Panc1 (cell line): Measurements from ENCODE around the gene CLEC16A. TPM values are rescaled to one million over a fixed set of nuclear protein-coding genes. Genes with fewer than 3 reads are reported as not detected.

Experiments used
- ATAC-seq: fragments of 200-7000 bp; cut with Tn5 transposase; 2 replicates; pipeline ENCODE4 v1.9.1; 2020; ENCODE audit warnings: mild to moderate bottlenecking, moderate library complexity
- BruUV-seq: library from RNA; stranded (reverse); fragments of 400-500 nt; replicated peaks from 2 replicates; lab custom pipeline; 2021; lab: Mats Ljungman, UMichigan
- CTCF ChIA-PET: fragments of 300-600 bp; sonication (Branson Sonifier 250); formaldehyde crosslinking; loops from one replicate; lab custom pipeline; 2022; ENCODE audit warnings: antibody characterized with exemption; lab: Charles Lee
- POLR2A ChIA-PET: fragments of 300-600 bp; sonication (Branson Sonifier 250); formaldehyde crosslinking; loops from one replicate; lab custom pipeline; 2022; ENCODE audit warnings: antibody characterized with exemption; lab: Charles Lee
- DNase-seq: peaks from one replicate; pipeline ENCODE4 v3.0.0-alpha.2; 2010; ENCODE audit warnings: low read depth, low spot score
- H3K27ac ChIP-seq: 2 replicates; pipeline ENCODE4 v1.5.1; 2011; ENCODE audit warnings: mild to moderate bottlenecking, low read length, inconsistent platforms
- H3K27me3 ChIP-seq: fragments of 200-500 bp; sonication (Bioruptor generic); 2 replicates; pipeline ENCODE4 v1.6.0; 2014; ENCODE audit warnings: low read length, inconsistent platforms; ENCODE audit not compliant: control insufficient read depth, insufficient read depth
- H3K36me3 ChIP-seq: fragments of 200-500 bp; sonication (Bioruptor generic); 2 replicates; pipeline ENCODE4 v1.5.1; 2014; ENCODE audit warnings: inconsistent platforms, mild to moderate bottlenecking, low read length, moderate library complexity; ENCODE audit not compliant: control insufficient read depth, insufficient read depth
- H3K4me1 ChIP-seq: 2 replicates; pipeline ENCODE4 v1.5.1; 2011; ENCODE audit warnings: inconsistent platforms, mild to moderate bottlenecking, low read length, moderate library complexity; ENCODE audit not compliant: control insufficient read depth, insufficient read depth
- H3K4me3 ChIP-seq, 2 experiments: 2 replicates each; pipeline ENCODE4 v1.5.1; 2011 to 2012; ENCODE audit warnings: low read depth in 2 of 2, low read length in 2 of 2, mild to moderate bottlenecking in 2 of 2, inconsistent platforms in 1 of 2, moderate library complexity in 1 of 2
- H3K9me3 ChIP-seq: fragments of 200-500 bp; sonication (Bioruptor generic); 2 replicates; pipeline ENCODE4 v1.5.1; 2014; ENCODE audit warnings: low read depth, mild to moderate bottlenecking, inconsistent platforms, low read length, moderate library complexity; ENCODE audit not compliant: control insufficient read depth, insufficient read depth
- CTCF ChIP-seq: fragments of 450-650 bp; IDR thresholded peaks from 2 replicates; pipeline ENCODE4 v1.5.1; 2017; ENCODE audit warnings: mild to moderate bottlenecking
- POLR2AphosphoS5 ChIP-seq: IDR thresholded peaks from 2 replicates; pipeline ENCODE4 v1.6.1; 2012; ENCODE audit warnings: mild to moderate bottlenecking, low read depth, low read length, moderate library complexity
- REST ChIP-seq, 2 experiments: IDR thresholded peaks; 2 replicates each; pipeline ENCODE4 v1.6.1; 2011 to 2012; ENCODE audit warnings: low read depth in 2 of 2, control low read depth in 1 of 2, low read length in 1 of 2, mild to moderate bottlenecking in 1 of 2, moderate library complexity in 1 of 2; ENCODE audit not compliant: insufficient read depth in 1 of 2
- SIN3A ChIP-seq: IDR thresholded peaks from 2 replicates; pipeline ENCODE4 v1.6.1; 2012; ENCODE audit warnings: low read depth, mild to moderate bottlenecking, low read length, moderate library complexity, borderline replicate concordance; ENCODE audit not compliant: insufficient read depth
- TCF7L2 ChIP-seq: IDR thresholded peaks from 2 replicates; pipeline ENCODE4 v1.6.1; 2011; ENCODE audit warnings: mild to moderate bottlenecking, low read depth, low read length, inconsistent platforms
- in situ Hi-C: cut with HindIII; loops from 2 replicates; pipeline ENCODE4 v1.10.0; 2016; ENCODE audit warnings: low sequenced_read_pairs, low pct_unique_long_range_greater_than_20kb
- intact Hi-C: fragments of 100-400 bp; cut with micrococcal nuclease; formaldehyde crosslinking; loops from one replicate; pipeline ENCODE4 v1.10.0; 2022; ENCODE audit not compliant: unreplicated experiment
- total RNA-seq: library from RNA; stranded (reverse); gene quantifications from one replicate; pipeline ENCODE4 v1.2.1, GENCODE V29; 2021; ENCODE audit not compliant: unreplicated experiment

CLEC16A gene
- total RNA-seq, 1 experiment from 2014 or later: 21.0 TPM

- in situ Hi-C loops (no loop called here), intact Hi-C loops (no loop called here)
- ATAC-seq: no peak
- Histone ChIP-seq H3K36me3 (no peaks in the 10 kb centered on the region), H3K4me1 (0 out of 2 replicates have a peak, but pooled peaks cover 5% of the 10 kb centered on the region), H3K27me3 (no peaks in the 10 kb centered on the region), H3K9me3 (no peaks in the 10 kb centered on the region), H3K27ac (no peak overlapping the region), H3K4me3 (no peak overlapping the region)
- TF ChIP-seq POLR2AphosphoS5: no peak
- no peak for TF ChIP-seq SIN3A
- no peak for TF ChIP-seq TCF7L2
- no peak for TF ChIP-seq REST (IDR thresholded peaks at IDR 0.05; ENCODE audit: insufficient read depth in 1 of 2, low read depth in 2 of 2, low read length in 1 of 2)
- TF ChIP-seq CTCF: no peak
- BruUV-seq: no TSS peak
- POLR2A ChIA-PET: no interaction called here
- DNase-seq: no peak
- CTCF ChIA-PET: no interaction called here
Observed at GRCh38 chr16:11093572-11094074, 149.3 kb downstream of the CLEC16A start.

- peak; percentile 38 for ATAC-seq
- Histone ChIP-seq H3K4me3 (no peak overlapping the region), H3K36me3 (no peaks in the 10 kb centered on the region), H3K27me3 (no peaks in the 10 kb centered on the region), H3K9me3 (no peaks in the 10 kb centered on the region), H3K4me1 (0 out of 2 replicates have a peak, but pooled peaks cover 5% of the 10 kb centered on the region), H3K27ac (no peak overlapping the region)
- ChIA-PET POLR2A (interaction anchor here (0.6 kb wide), 1 partner anchor 161 kb away, joined by 4 read pairs; no protein-coding TSS in a partner anchor), CTCF (no interaction called here)
- in situ Hi-C loops: no loop called here
- TF ChIP-seq REST (IDR thresholded peaks at IDR 0.05; ENCODE audit: insufficient read depth in 1 of 2, low read depth in 2 of 2, low read length in 1 of 2) (no peak), CTCF (no peak), SIN3A (no peak), POLR2AphosphoS5 (no peak), TCF7L2 (no peak)
- intact Hi-C loops: no loop called here
- DNase-seq: no peak
- no TSS peak for BruUV-seq
Observed at GRCh38 chr16:11094075-11094856, 149.9 kb downstream of the CLEC16A start.
